ENCODE results near the gene KIF17. TPM values are rescaled to one million over a fixed set of nuclear protein-coding genes. Genes with fewer than 3 reads are reported as not detected.

KIF17 gene
- total RNA-seq, 1 donor from 2014 or later, result 1.1 TPM

GRCh38 chr1:20728371-20729154 lies 10.8 kb upstream of the KIF17 start:
- no peak for DNase-seq (ENCODE audit: low spot score, unreplicated experiment)
- H3K36me3 Mint-ChIP-seq (ENCODE audit: insufficient read depth), result no peaks in the 10 kb centered on the region

DNA sequence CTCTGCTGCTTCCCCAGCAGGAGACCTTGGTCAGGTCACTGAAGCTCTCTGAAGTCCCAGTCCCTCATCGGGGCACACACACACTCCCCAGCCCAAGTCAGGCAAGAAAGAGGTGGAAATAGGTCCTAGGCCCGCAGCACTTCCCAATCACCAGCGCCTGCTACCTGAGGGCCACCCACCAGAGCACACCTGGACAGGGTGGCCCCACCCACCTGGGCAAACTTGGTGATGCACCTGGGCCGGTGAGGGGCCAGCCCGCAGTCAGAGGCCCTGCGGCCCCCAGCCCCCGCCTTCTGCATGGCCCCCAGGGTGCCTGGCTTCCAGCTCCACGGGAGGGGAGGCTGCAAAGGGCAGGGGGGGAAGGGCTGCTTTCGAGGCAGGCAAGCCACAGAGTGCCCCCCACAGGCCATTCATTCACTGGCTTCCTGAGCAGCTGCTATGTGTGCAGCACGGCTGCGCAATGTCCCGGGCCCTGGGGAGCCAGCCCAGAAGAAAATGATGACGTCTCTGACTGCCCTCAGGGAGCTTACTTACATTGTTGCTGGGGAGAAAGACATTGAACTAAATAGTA lies 10.0 kb upstream of the KIF17 start:
- Mint-ChIP-seq H3K27me3 (peaks cover 50% of the 10 kb centered on the region), H3K36me3 (ENCODE audit: insufficient read depth) (no peaks in the 10 kb centered on the region), H3K4me1 (ENCODE audit: low read depth) (peaks cover 8% of the 10 kb centered on the region), H3K27ac (peak overlapping the region; percentile 31), H3K4me3 (ENCODE audit: low read depth) (no peak overlapping the region), H3K9me3 (ENCODE audit: low read depth) (no peaks in the 10 kb centered on the region)
- TF ChIP-seq CTCF (IDR thresholded peaks at IDR 0.05; ENCODE audit: unreplicated experiment), result peak; percentile 12
- DNase-seq (ENCODE audit: low spot score, unreplicated experiment), result no peak

More at GRCh38 chr1:20728371-20729154, 10.8 kb upstream of the KIF17 start:
- Mint-ChIP-seq H3K9me3 (ENCODE audit: low read depth) (no peaks in the 10 kb centered on the region), H3K27ac (peak overlapping the region; percentile 31), H3K27me3 (peaks cover 57% of the 10 kb centered on the region), H3K4me1 (ENCODE audit: low read depth) (peaks cover 11% of the 10 kb centered on the region), H3K4me3 (ENCODE audit: low read depth) (no peak overlapping the region)
- TF ChIP-seq CTCF (IDR thresholded peaks at IDR 0.05; ENCODE audit: unreplicated experiment), result no peak

GRCh38 chr1:20726932-20727745 lies 9.3 kb upstream of the KIF17 start:
- no peak for DNase-seq (ENCODE audit: low spot score, unreplicated experiment)
- H3K27me3 Mint-ChIP-seq, result peaks cover 47% of the 10 kb centered on the region
- H3K4me3 Mint-ChIP-seq (ENCODE audit: low read depth), result no peak overlapping the region
- H3K4me1 Mint-ChIP-seq (ENCODE audit: low read depth), result peaks cover 5% of the 10 kb centered on the region
- no peaks in the 10 kb centered on the region for H3K36me3 Mint-ChIP-seq (ENCODE audit: insufficient read depth)
- no peak for TF ChIP-seq CTCF (IDR thresholded peaks at IDR 0.05; ENCODE audit: unreplicated experiment)
- H3K27ac Mint-ChIP-seq, result peak overlapping the region; percentile 79
- no peaks in the 10 kb centered on the region for H3K9me3 Mint-ChIP-seq (ENCODE audit: low read depth)

DNA sequence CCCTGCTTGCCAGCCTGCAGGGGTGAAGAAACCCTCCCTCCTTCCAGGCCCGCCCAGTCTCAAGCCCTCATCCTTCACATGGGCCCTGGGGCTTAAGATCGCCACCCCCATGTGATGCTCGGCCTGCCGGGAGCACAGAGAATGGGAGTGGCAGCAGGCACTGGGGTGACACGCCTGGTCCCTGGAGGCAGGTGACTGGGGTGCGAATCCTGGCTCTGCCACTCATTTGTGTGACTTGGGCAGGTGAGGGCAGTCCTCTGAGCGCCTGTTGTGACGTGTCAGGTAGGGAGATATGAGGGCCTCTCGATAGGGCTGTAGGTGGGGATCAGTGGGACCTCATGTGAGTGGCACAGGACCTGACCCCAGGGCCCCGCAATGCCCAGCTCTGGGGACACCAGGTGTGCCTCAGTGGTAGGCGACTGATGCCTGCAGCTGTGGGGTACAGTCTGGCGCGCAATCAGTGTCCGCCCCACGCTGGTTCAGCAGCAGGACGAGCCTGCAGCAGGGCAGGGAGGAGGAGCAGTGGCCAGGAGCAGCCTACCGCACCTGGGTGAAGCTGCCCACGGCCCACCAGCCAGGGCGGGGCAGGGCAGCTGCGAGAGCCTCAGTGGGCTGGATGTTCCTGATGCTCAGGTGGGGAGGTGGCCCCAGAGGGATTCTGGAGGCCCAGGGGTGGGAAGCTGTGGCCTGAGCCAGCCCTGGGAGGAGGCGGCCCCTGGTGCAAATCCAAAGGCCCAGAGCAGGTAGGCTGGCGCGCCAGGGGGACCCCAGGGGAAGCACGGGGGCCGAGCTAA lies 8.5 kb upstream of the KIF17 start:
- no peak overlapping the region for H3K4me3 Mint-ChIP-seq (ENCODE audit: low read depth)
- H3K27me3 Mint-ChIP-seq, result peaks cover 45% of the 10 kb centered on the region
- H3K4me1 Mint-ChIP-seq (ENCODE audit: low read depth), result peaks cover 5% of the 10 kb centered on the region
- DNase-seq (ENCODE audit: low spot score, unreplicated experiment), result no peak
- no peak overlapping the region for H3K27ac Mint-ChIP-seq
- H3K36me3 Mint-ChIP-seq (ENCODE audit: insufficient read depth), result no peaks in the 10 kb centered on the region
- TF ChIP-seq CTCF (IDR thresholded peaks at IDR 0.05; ENCODE audit: unreplicated experiment), result no peak
- H3K9me3 Mint-ChIP-seq (ENCODE audit: low read depth), result no peaks in the 10 kb centered on the region
